GM12875 (cell line): ENCODE measurements around the gene C14orf180.

Experiments used
- H3K4me3 ChIP-seq: one replicate; pipeline ENCODE4 v1.5.1; 2011; ENCODE audit warnings: low read depth, low read length, control low read depth
- TF ChIP-seq, protein P1 (sequence below): IDR thresholded peaks from 2 replicates; pipeline ENCODE4 v1.5.1; 2011; ENCODE audit warnings: low read depth, mild to moderate bottlenecking, control low read depth, inconsistent platforms, low read length, moderate library complexity, borderline replicate concordance; ENCODE audit not compliant: insufficient read depth

C14orf180 gene

DNA sequence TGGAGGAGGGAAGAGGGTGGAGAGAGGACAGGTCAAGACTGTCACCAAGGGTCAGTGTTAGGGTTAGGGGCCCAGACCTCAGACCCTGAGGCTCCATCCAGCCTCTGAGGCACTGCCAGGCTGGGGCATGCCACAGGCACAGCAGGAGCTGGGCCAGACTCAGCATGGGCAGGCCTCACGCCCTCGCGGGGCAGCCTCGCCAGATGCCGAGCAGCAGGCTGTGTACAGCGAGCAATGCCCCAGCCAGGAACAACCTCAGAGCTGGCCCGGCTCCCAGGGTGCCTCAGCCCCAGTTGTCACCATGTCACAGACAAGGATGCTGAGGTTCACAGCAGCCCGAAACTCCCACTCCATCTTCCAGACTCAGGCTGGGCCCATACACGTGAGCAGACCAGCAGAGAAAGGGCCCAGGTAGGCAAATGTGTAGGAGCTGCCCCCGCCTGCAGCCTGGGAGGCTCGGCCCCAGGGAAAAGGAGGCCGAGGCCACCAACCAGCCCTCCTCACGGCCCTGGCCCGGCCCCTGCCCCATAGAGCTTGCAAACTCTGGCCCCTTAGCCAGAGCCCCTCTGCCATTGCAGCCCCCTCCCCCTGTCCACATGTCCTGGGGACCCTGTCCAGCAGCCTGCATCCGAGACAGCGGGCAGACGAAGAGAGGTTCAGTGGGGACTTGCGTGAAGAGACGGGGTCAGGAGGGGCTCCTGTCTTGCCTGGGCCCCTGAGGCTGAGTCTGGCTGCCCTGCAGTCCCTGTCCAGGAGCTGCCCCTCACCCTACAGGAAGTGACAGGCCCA is 7.5 kb downstream of the C14orf180 start:
- H3K4me3 ChIP-seq = no peak overlapping the region
- TF ChIP-seq, protein P1, sequence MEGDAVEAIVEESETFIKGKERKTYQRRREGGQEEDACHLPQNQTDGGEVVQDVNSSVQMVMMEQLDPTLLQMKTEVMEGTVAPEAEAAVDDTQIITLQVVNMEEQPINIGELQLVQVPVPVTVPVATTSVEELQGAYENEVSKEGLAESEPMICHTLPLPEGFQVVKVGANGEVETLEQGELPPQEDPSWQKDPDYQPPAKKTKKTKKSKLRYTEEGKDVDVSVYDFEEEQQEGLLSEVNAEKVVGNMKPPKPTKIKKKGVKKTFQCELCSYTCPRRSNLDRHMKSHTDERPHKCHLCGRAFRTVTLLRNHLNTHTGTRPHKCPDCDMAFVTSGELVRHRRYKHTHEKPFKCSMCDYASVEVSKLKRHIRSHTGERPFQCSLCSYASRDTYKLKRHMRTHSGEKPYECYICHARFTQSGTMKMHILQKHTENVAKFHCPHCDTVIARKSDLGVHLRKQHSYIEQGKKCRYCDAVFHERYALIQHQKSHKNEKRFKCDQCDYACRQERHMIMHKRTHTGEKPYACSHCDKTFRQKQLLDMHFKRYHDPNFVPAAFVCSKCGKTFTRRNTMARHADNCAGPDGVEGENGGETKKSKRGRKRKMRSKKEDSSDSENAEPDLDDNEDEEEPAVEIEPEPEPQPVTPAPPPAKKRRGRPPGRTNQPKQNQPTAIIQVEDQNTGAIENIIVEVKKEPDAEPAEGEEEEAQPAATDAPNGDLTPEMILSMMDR = no peak

DNA sequence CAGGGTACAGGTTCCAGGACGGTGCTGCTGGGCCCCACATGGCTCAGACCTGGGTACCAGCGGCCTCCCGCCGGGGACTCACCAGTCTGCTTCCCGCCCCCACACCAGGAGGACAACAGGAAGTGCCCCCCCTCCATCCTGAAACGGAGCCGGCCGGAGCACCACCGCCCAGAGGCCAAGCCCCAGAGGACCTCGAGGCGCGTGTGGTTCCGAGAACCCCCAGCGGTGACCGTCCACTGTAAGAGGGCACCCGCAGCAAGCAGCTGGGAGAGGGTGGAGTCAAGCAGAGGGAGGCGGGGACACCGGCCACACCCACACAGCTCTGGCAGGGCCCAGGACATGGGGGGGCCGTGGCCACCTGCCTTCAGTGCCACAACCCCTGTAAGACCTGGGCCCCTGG is 8.1 kb downstream of the C14orf180 start:
- no peak overlapping the region for H3K4me3 ChIP-seq
- TF ChIP-seq, protein P1 = no peak

DNA sequence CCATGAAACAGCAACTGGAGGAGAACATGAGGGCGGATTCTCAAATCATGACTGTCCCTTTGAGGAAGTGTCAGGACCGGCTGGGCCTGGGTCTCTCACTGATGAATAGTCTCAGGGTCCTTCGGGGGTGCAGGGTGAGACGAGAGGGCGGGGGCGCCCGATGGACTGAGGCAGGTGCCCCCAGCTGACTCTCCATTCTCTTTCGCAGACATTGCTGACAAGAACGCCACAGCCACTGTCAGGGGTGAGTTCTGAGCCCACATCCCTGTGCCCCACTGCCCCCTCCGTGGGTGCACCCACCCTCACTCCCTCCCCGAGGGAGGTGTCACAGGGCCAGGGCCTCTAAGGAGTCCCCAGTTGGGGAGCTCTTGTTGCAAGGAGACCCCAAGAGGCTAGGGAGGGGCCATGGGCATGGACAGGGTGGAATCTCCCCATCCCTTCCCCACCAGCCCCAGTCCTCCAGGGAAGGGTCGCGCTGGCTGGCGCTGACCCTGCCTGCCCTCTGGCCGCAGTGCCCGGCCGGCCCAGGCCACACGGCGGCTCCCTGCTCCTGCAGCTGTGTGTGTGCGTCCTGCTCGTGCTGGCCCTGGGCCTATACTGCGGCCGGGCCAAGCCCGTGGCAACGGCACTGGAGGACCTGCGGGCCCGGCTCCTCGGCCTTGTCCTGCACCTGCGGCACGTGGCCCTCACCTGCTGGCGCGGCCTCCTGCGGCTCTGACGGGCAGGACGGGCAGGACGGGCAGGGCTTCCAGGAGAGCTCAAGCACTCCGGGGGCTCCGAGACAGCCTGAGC is 8.7 kb downstream of the C14orf180 start:
- TF ChIP-seq, protein P1 = no peak
- no peak overlapping the region for H3K4me3 ChIP-seq

DNA sequence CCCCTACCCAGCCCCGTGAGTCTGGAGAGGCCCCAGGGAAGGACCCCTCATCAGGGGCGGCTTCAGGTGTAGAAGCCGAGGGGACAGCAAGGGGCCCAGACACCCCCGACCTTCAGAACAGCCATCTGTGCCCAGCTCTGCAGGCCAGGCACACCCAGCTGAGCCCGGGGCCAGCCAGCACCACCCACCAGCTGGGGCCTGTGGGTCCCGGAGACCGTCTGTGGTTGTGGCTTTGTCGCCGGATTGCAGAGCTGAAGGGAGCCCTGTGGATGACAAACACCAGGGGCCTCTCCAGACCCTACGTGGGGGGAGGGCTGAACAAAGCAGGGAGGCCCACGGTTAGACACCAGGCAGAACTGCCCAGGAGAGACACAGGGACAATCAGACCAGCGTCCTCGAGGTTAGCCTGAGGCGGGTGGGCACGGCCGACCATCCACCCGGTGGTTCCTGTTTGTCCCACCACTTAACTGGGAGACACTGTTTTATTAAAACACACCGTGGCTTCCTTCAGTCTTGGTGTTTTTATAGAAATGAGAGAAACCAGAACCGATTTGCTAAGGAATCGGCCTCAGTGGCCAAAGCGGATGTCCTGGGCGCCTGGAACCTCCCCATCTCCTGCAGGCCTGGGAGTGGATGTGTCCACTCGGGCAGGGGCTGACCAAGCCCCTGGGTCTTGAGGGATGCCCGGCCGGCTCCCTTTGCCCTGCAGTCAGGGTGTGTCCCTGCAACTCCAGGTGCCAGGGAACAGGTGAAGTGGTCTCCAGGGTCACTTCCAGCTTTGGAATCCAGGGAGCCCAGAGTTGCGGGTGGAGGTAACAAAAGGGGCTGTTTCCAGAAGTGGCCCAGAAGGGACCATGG is 10.0 kb downstream of the C14orf180 start:
- TF ChIP-seq, protein P1 = no peak
- no peak overlapping the region for H3K4me3 ChIP-seq

GRCh38 chr14:104590240-104590965 is 10.8 kb downstream of the C14orf180 start:
- TF ChIP-seq, protein P1 = no peak
- H3K4me3 ChIP-seq = no peak overlapping the region

DNA sequence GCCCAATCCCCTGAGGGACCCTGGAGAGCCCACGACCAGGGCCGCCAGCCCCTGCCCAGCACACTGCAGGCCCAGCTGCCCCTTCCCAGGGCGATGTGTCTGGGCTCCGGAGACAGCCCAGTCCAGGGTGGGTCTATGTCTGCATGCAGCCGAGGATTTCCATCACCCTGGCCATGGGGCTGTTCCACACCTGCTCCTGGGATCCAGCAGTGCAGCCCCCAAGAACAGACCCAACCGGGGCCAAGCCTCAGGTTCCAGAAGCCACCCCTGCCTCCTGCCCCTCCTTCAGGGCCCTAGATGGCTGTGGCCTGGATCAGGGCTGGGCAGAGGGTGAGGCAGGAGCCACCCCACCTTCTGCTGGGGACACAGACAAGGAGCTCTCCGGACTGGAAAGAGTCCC is 11.5 kb downstream of the C14orf180 start:
- TF ChIP-seq, protein P1 = no peak
- H3K4me3 ChIP-seq = no peak overlapping the region
